Measurements from ENCODE around the gene ZNF593OS.

The ZNF593OS gene

GRCh38 chr1:26158271-26158907, 13.2 kb downstream of the ZNF593OS start:
- TF ChIP-seq ZFX (IDR thresholded peaks at IDR 0.05; ENCODE audit: borderline replicate concordance) (no peak), CTCF (IDR thresholded peaks at IDR 0.05) (no peak)

GRCh38 chr1:26156285-26157038, 15.2 kb downstream of the ZNF593OS start:
- TF ChIP-seq CTCF (IDR thresholded peaks at IDR 0.05) = no peak
- TF ChIP-seq ZFX (IDR thresholded peaks at IDR 0.05; ENCODE audit: borderline replicate concordance) = no peak
- no peak overlapping the region for H3K27ac ChIP-seq

More at GRCh38 chr1:26158271-26158907, 13.2 kb downstream of the ZNF593OS start:
- no peak overlapping the region for H3K27ac ChIP-seq

GRCh38 chr1:26155370-26156284, 16.0 kb downstream of the ZNF593OS start:
- no peak overlapping the region for H3K27ac ChIP-seq
- TF ChIP-seq ZFX (IDR thresholded peaks at IDR 0.05; ENCODE audit: borderline replicate concordance) (no peak), CTCF (IDR thresholded peaks at IDR 0.05) (no peak)

GRCh38 chr1:26154750-26155149, 16.9 kb downstream of the ZNF593OS start:
- TF ChIP-seq CTCF (IDR thresholded peaks at IDR 0.05) (no peak), ZFX (IDR thresholded peaks at IDR 0.05; ENCODE audit: borderline replicate concordance) (no peak)
- H3K27ac ChIP-seq = no peak overlapping the region

GRCh38 chr1:26153966-26154532, 17.6 kb downstream of the ZNF593OS start:
- no peak for TF ChIP-seq CTCF (IDR thresholded peaks at IDR 0.05)
- no peak for TF ChIP-seq ZFX (IDR thresholded peaks at IDR 0.05; ENCODE audit: borderline replicate concordance)
- no peak overlapping the region for H3K27ac ChIP-seq

- TF ChIP-seq CTCF (IDR thresholded peaks at IDR 0.05) (no peak), ZFX (IDR thresholded peaks at IDR 0.05; ENCODE audit: borderline replicate concordance) (no peak)
- H3K27ac ChIP-seq = no peak overlapping the region
Measured at GRCh38 chr1:26148887-26149286, 22.7 kb downstream of the ZNF593OS start.
